DMS53 treated with DMSO at 0.1 percent for 48 hours (cell line): Measurements from ENCODE around the gene PDE7B.
"Not testable (repeated sequence)": the region's sequence is repeated elsewhere in the genome, so short reads cannot be mapped to it uniquely, and the experiment has no call there.

ENCODE experiments used
- DNase-seq: peaks from one replicate; lab custom pipeline; 2025; ENCODE audit not compliant: unreplicated experiment; lab: John Stamatoyannopoulos, UW

PDE7B gene

GRCh38 chr6:135842618-135843392, 8.7 kb upstream of the PDE7B start:
- DNase-seq = no peak

- no peak for DNase-seq
Measured at GRCh38 chr6:135850882-135851281, 619 bp upstream of the PDE7B start.

GRCh38 chr6:135852746-135853145, 1.2 kb downstream of the PDE7B start:
- no peak for DNase-seq

- DNase-seq = no peak
Measured at GRCh38 chr6:135853227-135853626, 1.7 kb downstream of the PDE7B start.

- DNase-seq = no peak
Measured at GRCh38 chr6:135853986-135854385, 2.5 kb downstream of the PDE7B start.

- no peak for DNase-seq
Measured at GRCh38 chr6:135854799-135855198, 3.3 kb downstream of the PDE7B start.

GRCh38 chr6:135858931-135859330, 7.4 kb downstream of the PDE7B start:
- no peak for DNase-seq

- no peak for DNase-seq
Measured at GRCh38 chr6:135860361-135860760, 8.9 kb downstream of the PDE7B start.

- DNase-seq = no peak
Measured at GRCh38 chr6:135861189-135861588, 9.7 kb downstream of the PDE7B start.

GRCh38 chr6:135864929-135865328, 13.4 kb downstream of the PDE7B start:
- not testable (repeated sequence) for DNase-seq

GRCh38 chr6:135866445-135867123, 15.1 kb downstream of the PDE7B start:
- DNase-seq = no peak

- DNase-seq = no peak
Measured at GRCh38 chr6:135867332-135867731, 15.8 kb downstream of the PDE7B start.

- DNase-seq = no peak
Measured at GRCh38 chr6:135869857-135870256, 18.4 kb downstream of the PDE7B start.

- no peak for DNase-seq
Measured at GRCh38 chr6:135870722-135871121, 19.2 kb downstream of the PDE7B start.

- no peak for DNase-seq
Measured at GRCh38 chr6:135871296-135871695, 19.8 kb downstream of the PDE7B start.

GRCh38 chr6:135871878-135872277, 20.4 kb downstream of the PDE7B start:
- no peak for DNase-seq

- no peak for DNase-seq
Measured at GRCh38 chr6:135875446-135875845, 23.9 kb downstream of the PDE7B start.

GRCh38 chr6:135876058-135876457, 24.6 kb downstream of the PDE7B start:
- no peak for DNase-seq

- DNase-seq = no peak
Measured at GRCh38 chr6:135877666-135878065, 26.2 kb downstream of the PDE7B start.

- no peak for DNase-seq
Measured at GRCh38 chr6:135880066-135880972, 28.8 kb downstream of the PDE7B start.

GRCh38 chr6:135883045-135883444, 31.5 kb downstream of the PDE7B start:
- no peak for DNase-seq

GRCh38 chr6:135883536-135883935, 32.0 kb downstream of the PDE7B start:
- no peak for DNase-seq
